ENCODE data around the gene KLHL26. TPM values are rescaled to one million over a fixed set of nuclear protein-coding genes. Genes with fewer than 3 reads are reported as not detected.

The KLHL26 gene
- total RNA-seq, 1 experiment from 2014 or later, result 3.3 TPM

GRCh38 chr19:18607226-18608101, 29.4 kb upstream of the KLHL26 start:
- Histone ChIP-seq H3K27me3 (replicated peaks) (peaks cover 83% of the 10 kb centered on the region), H3K4me1 (replicated peaks) (peaks cover 22% of the 10 kb centered on the region), H3K36me3 (no peaks in the 10 kb centered on the region), H3K27ac (no peak overlapping the region), H3K4me3 (peak overlapping the region; percentile 8; the same call in 1 of the 2 replicates), H3K9me3 (replicated peaks) (no peaks in the 10 kb centered on the region)
- DNase-seq (ENCODE audit: low read depth in 1 of 2, low spot score in 2 of 2), result no peak

GRCh38 chr19:18608102-18608804, 28.6 kb upstream of the KLHL26 start:
- no peaks in the 10 kb centered on the region for H3K36me3 ChIP-seq
- H3K4me1 ChIP-seq (replicated peaks), result peaks cover 25% of the 10 kb centered on the region
- H3K9me3 ChIP-seq (replicated peaks), result no peaks in the 10 kb centered on the region
- H3K4me3 ChIP-seq, result no peak overlapping the region
- peaks cover 84% of the 10 kb centered on the region for H3K27me3 ChIP-seq (replicated peaks)
- no peak for DNase-seq (ENCODE audit: low read depth in 1 of 2, low spot score in 2 of 2)
- no peak overlapping the region for H3K27ac ChIP-seq

- peaks cover 87% of the 10 kb centered on the region for H3K27me3 ChIP-seq (replicated peaks)
- no peak overlapping the region for H3K4me3 ChIP-seq
- no peaks in the 10 kb centered on the region for H3K9me3 ChIP-seq (replicated peaks)
- no peak for DNase-seq (ENCODE audit: low read depth in 1 of 2, low spot score in 2 of 2)
- no peaks in the 10 kb centered on the region for H3K36me3 ChIP-seq
- H3K4me1 ChIP-seq (replicated peaks), result peaks cover 19% of the 10 kb centered on the region
- no peak overlapping the region for H3K27ac ChIP-seq
Observed at GRCh38 chr19:18608805-18609716, 27.8 kb upstream of the KLHL26 start.

GRCh38 chr19:18609717-18610051, 27.1 kb upstream of the KLHL26 start:
- peaks cover 87% of the 10 kb centered on the region for H3K27me3 ChIP-seq (replicated peaks)
- no peaks in the 10 kb centered on the region for H3K36me3 ChIP-seq
- no peak overlapping the region for H3K27ac ChIP-seq
- no peak overlapping the region for H3K4me3 ChIP-seq
- no peaks in the 10 kb centered on the region for H3K9me3 ChIP-seq (replicated peaks)
- peaks cover 16% of the 10 kb centered on the region for H3K4me1 ChIP-seq (replicated peaks)
- no peak for DNase-seq (ENCODE audit: low read depth in 1 of 2, low spot score in 2 of 2)

- Histone ChIP-seq H3K4me1 (replicated peaks) (peaks cover 16% of the 10 kb centered on the region), H3K9me3 (replicated peaks) (no peaks in the 10 kb centered on the region), H3K27ac (no peak overlapping the region), H3K4me3 (no peak overlapping the region), H3K36me3 (no peaks in the 10 kb centered on the region), H3K27me3 (replicated peaks) (peaks cover 88% of the 10 kb centered on the region)
- no peak for DNase-seq (ENCODE audit: low read depth in 1 of 2, low spot score in 2 of 2)
Observed at GRCh38 chr19:18610245-18610555, 26.6 kb upstream of the KLHL26 start.

- Histone ChIP-seq H3K36me3 (no peaks in the 10 kb centered on the region), H3K27ac (no peak overlapping the region), H3K4me3 (no peak overlapping the region), H3K27me3 (replicated peaks) (peaks cover 88% of the 10 kb centered on the region), H3K4me1 (replicated peaks) (peaks cover 16% of the 10 kb centered on the region), H3K9me3 (replicated peaks) (no peaks in the 10 kb centered on the region)
- no peak for DNase-seq (ENCODE audit: low read depth in 1 of 2, low spot score in 2 of 2)
Observed at GRCh38 chr19:18610556-18611326, 26.1 kb upstream of the KLHL26 start.

- Histone ChIP-seq H3K4me1 (replicated peaks) (peaks cover 16% of the 10 kb centered on the region), H3K27me3 (replicated peaks) (peaks cover 82% of the 10 kb centered on the region), H3K36me3 (no peaks in the 10 kb centered on the region), H3K27ac (no peak overlapping the region), H3K9me3 (replicated peaks) (no peaks in the 10 kb centered on the region), H3K4me3 (no peak overlapping the region)
- DNase-seq (ENCODE audit: low read depth in 1 of 2, low spot score in 2 of 2), result no peak
Observed at GRCh38 chr19:18611327-18612050, 25.3 kb upstream of the KLHL26 start.

- H3K27me3 ChIP-seq (replicated peaks), result peaks cover 81% of the 10 kb centered on the region
- no peak for DNase-seq (ENCODE audit: low read depth in 1 of 2, low spot score in 2 of 2)
- H3K4me3 ChIP-seq, result peak overlapping the region; percentile 17; the same call in 1 of the 2 replicates
- H3K27ac ChIP-seq, result no peak overlapping the region
- H3K36me3 ChIP-seq, result no peaks in the 10 kb centered on the region
- no peaks in the 10 kb centered on the region; the same call in 1 of the 2 replicates for H3K9me3 ChIP-seq (replicated peaks)
- peaks cover 16% of the 10 kb centered on the region for H3K4me1 ChIP-seq (replicated peaks)
Observed at GRCh38 chr19:18612051-18612771, 24.6 kb upstream of the KLHL26 start.

- no peaks in the 10 kb centered on the region for H3K36me3 ChIP-seq
- peaks cover 74% of the 10 kb centered on the region for H3K27me3 ChIP-seq (replicated peaks)
- no peak for DNase-seq (ENCODE audit: low read depth in 1 of 2, low spot score in 2 of 2)
Observed at GRCh38 chr19:18612772-18613588, 23.8 kb upstream of the KLHL26 start, which contains the start of gene TMEM59L. Gene TMEM59L (plus strand): TSS chr19:18612870. CDS start chr19:18612959, 89 bp downstream.

GRCh38 chr19:18613589-18614234, 23.1 kb upstream of the KLHL26 start:
- Histone ChIP-seq H3K9me3 (replicated peaks) (no peaks in the 10 kb centered on the region; the same call in 1 of the 2 replicates), H3K27ac (no peak overlapping the region), H3K4me1 (replicated peaks) (peaks cover 12% of the 10 kb centered on the region), H3K27me3 (replicated peaks) (peaks cover 66% of the 10 kb centered on the region), H3K4me3 (no peak overlapping the region), H3K36me3 (no peaks in the 10 kb centered on the region)
- no peak for DNase-seq (ENCODE audit: low read depth in 1 of 2, low spot score in 2 of 2)

More at GRCh38 chr19:18612772-18613588, 23.8 kb upstream of the KLHL26 start, which contains the start of gene TMEM59L:
- Histone ChIP-seq H3K4me3 (peak within 1 kb of the TSS; percentile 17; the same call in 1 of the 2 replicates), H3K9me3 (replicated peaks) (no peaks in the 10 kb centered on the region; the same call in 1 of the 2 replicates), H3K27ac (no peak within 1 kb of the TSS), H3K4me1 (replicated peaks) (peaks cover 12% of the 10 kb centered on the region)

- Histone ChIP-seq H3K27ac (no peak overlapping the region), H3K36me3 (no peaks in the 10 kb centered on the region), H3K9me3 (replicated peaks) (no peaks in the 10 kb centered on the region; the same call in 1 of the 2 replicates), H3K4me3 (no peak overlapping the region), H3K4me1 (replicated peaks) (peaks cover 10% of the 10 kb centered on the region), H3K27me3 (replicated peaks) (peaks cover 45% of the 10 kb centered on the region)
- DNase-seq (ENCODE audit: low read depth in 1 of 2, low spot score in 2 of 2), result no peak
Observed at GRCh38 chr19:18616023-18616422, 20.8 kb upstream of the KLHL26 start.

Measured in SJSA1 (cell line).